ENCODE data around the gene MYO16.

The MYO16 gene

GRCh38 chr13:108606424-108606823 is 23.0 kb upstream of the MYO16 start:
- DNase-seq (ENCODE audit: low spot score) = no peak
- in situ Hi-C loops (cut with MboI; ENCODE audit: low pct_unique_long_range_greater_than_20kb, low sequenced_read_pairs, unreplicated experiment) = no loop called here
- TF ChIP-seq CTCF (IDR thresholded peaks at IDR 0.05; ENCODE audit: extremely low read depth, insufficient read depth, missing control alignments) = no peak

GRCh38 chr13:108609353-108609752 is 20.1 kb upstream of the MYO16 start:
- in situ Hi-C loops (cut with MboI; ENCODE audit: low pct_unique_long_range_greater_than_20kb, low sequenced_read_pairs, unreplicated experiment) = no loop called here
- DNase-seq (ENCODE audit: low spot score) = no peak
- TF ChIP-seq CTCF (IDR thresholded peaks at IDR 0.05; ENCODE audit: extremely low read depth, insufficient read depth, missing control alignments) = peak; percentile 21

- TF ChIP-seq CTCF (IDR thresholded peaks at IDR 0.05; ENCODE audit: extremely low read depth, insufficient read depth, missing control alignments) = no peak
- in situ Hi-C loops (cut with MboI; ENCODE audit: low pct_unique_long_range_greater_than_20kb, low sequenced_read_pairs, unreplicated experiment) = no loop called here
- no peak for DNase-seq (ENCODE audit: low spot score)
These were observed 18.9 kb upstream of the MYO16 start for GRCh38 chr13:108610507-108610906.

GRCh38 chr13:108615241-108615640 is 14.2 kb upstream of the MYO16 start:
- no peak for TF ChIP-seq CTCF (IDR thresholded peaks at IDR 0.05; ENCODE audit: extremely low read depth, insufficient read depth, missing control alignments)

GRCh38 chr13:108618233-108618632 is 11.2 kb upstream of the MYO16 start:
- no peak for TF ChIP-seq CTCF (IDR thresholded peaks at IDR 0.05; ENCODE audit: extremely low read depth, insufficient read depth, missing control alignments)
- DNase-seq (ENCODE audit: low spot score) = no peak
- in situ Hi-C loops (cut with MboI; ENCODE audit: low pct_unique_long_range_greater_than_20kb, low sequenced_read_pairs, unreplicated experiment) = no loop called here

More at GRCh38 chr13:108615241-108615640, 14.2 kb upstream of the MYO16 start:
- in situ Hi-C loops (cut with MboI; ENCODE audit: low pct_unique_long_range_greater_than_20kb, low sequenced_read_pairs, unreplicated experiment) = no loop called here
- no peak for DNase-seq (ENCODE audit: low spot score)

- DNase-seq (ENCODE audit: low spot score) = no peak
- in situ Hi-C loops (cut with MboI; ENCODE audit: low pct_unique_long_range_greater_than_20kb, low sequenced_read_pairs, unreplicated experiment) = no loop called here
- TF ChIP-seq CTCF (IDR thresholded peaks at IDR 0.05; ENCODE audit: extremely low read depth, insufficient read depth, missing control alignments) = no peak
These were observed 7.9 kb upstream of the MYO16 start for GRCh38 chr13:108621462-108621861.

GRCh38 chr13:108624108-108624507 is 5.3 kb upstream of the MYO16 start:
- TF ChIP-seq CTCF (IDR thresholded peaks at IDR 0.05; ENCODE audit: extremely low read depth, insufficient read depth, missing control alignments) = no peak
- in situ Hi-C loops (cut with MboI; ENCODE audit: low pct_unique_long_range_greater_than_20kb, low sequenced_read_pairs, unreplicated experiment) = no loop called here

More at GRCh38 chr13:108624108-108624507, 5.3 kb upstream of the MYO16 start:
- DNase-seq (ENCODE audit: low spot score) = no peak

Data from GM13977 (cell line).